HG03025 (cell line): Measurements from ENCODE around the gene CTSD.

Experiments used
- ATAC-seq: cut with Tn5 transposase; IDR thresholded peaks from one replicate; pipeline ENCODE4 v1.9.1; 2021; ENCODE audit warnings: mild to moderate bottlenecking, moderate library complexity; ENCODE audit not compliant: unreplicated experiment, low FRiP score

The CTSD gene

GRCh38 chr11:1756791-1757771, 6.6 kb downstream of the CTSD start:
- no peak for ATAC-seq

GRCh38 chr11:1755692-1756561, 7.8 kb downstream of the CTSD start:
- ATAC-seq: no peak

- no peak for ATAC-seq
Observed at GRCh38 chr11:1755344-1755691, 8.4 kb downstream of the CTSD start.

- no peak for ATAC-seq
Observed at GRCh38 chr11:1754376-1755150, 9.2 kb downstream of the CTSD start.

GRCh38 chr11:1753929-1754305, 9.8 kb downstream of the CTSD start:
- ATAC-seq: no peak

GRCh38 chr11:1753229-1753928, 10.3 kb downstream of the CTSD start:
- ATAC-seq: no peak

- ATAC-seq: no peak
Observed at GRCh38 chr11:1752907-1753228, 10.9 kb downstream of the CTSD start.

GRCh38 chr11:1751999-1752906, 11.5 kb downstream of the CTSD start:
- ATAC-seq: no peak

GRCh38 chr11:1751531-1751921, 12.2 kb downstream of the CTSD start:
- ATAC-seq: no peak

- no peak for ATAC-seq
Observed at GRCh38 chr11:1750840-1751530, 12.7 kb downstream of the CTSD start.

GRCh38 chr11:1750481-1750839, 13.3 kb downstream of the CTSD start, which contains the start of gene IFITM10:
Gene IFITM10 (minus strand): TSS chr11:1750595. CDS start chr11:1750442, 153 bp downstream.
- no peak for ATAC-seq

GRCh38 chr11:1749395-1750351, 14.1 kb downstream of the CTSD start:
- ATAC-seq: no peak

- ATAC-seq: no peak
Observed at GRCh38 chr11:1748636-1749394, 14.9 kb downstream of the CTSD start.

GRCh38 chr11:1747753-1748635, 15.7 kb downstream of the CTSD start:
- no peak for ATAC-seq

- no peak for ATAC-seq
Observed at GRCh38 chr11:1746956-1747752, 16.6 kb downstream of the CTSD start.
